ENCODE measurements around the gene CLP1.
"Not testable (repeated sequence)": the region's sequence is repeated elsewhere in the genome, so short reads cannot be mapped to it uniquely, and the experiment has no call there.

Gene CLP1

GRCh38 chr11:57667117-57667735, 9.7 kb downstream of the CLP1 start:
- DNase-seq (ENCODE audit: low read depth): peak; percentile 98

DNA sequence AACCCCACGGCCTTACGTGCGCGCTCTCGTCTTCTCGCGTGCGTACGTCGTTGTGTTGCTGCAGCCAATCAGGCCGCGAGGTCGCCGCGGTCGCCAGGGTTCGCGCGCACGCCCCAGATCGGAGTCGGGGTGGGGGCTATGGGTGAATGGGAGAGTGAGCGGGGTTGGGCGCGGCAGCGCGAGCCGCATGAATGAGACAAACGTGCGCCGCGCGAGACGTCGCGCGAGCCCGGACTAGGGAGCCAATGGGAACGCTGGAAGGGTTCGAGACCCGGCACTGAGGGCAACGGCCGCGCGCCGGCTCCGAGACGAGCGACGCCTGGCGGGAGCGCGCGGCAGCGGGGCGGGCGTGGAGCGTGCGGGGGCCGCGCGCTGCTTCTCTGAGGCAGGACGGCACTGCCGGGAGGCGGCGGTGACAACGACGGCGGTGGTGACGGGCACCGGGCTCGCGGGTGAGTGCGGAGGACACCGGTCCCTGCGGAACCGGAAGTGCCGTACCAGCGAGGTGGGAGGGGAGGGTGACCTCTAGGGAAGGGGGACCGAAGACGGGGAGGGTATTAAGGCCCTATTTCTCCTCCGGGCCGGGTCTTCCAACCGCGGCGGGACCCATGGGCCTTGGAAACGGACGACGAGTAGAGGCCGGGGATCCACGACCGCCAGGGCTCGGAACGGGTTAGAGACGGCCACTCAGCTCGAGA, 10.3 kb downstream of the CLP1 start, which contains the start of gene ZDHHC5:
TSS of gene ZDHHC5 (plus strand) at position 379 of the 698 bp plus-strand sequence. CDS start 4,977 bp downstream, outside the sequence.
- no peak for DNase-seq (ENCODE audit: low read depth)

DNA sequence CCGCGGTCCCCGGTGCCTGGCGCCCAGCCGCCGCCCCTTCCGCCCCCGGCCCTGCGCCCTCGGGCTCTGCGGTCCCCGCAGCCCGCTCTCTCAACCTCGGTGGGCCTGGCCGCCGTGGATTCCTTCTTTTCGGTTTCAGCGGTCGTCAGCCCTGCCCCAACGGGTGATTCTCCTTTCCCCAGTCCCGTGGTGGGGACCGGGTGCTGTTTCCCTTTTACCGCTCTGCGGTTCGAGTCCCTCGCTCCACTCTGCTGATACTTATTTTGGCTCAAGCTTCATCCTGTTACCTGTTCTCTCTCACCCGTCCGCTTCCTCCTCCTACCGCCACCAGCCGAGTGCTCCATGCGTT, 10.8 kb downstream of the CLP1 start:
- no peak for DNase-seq (ENCODE audit: low read depth)

DNA sequence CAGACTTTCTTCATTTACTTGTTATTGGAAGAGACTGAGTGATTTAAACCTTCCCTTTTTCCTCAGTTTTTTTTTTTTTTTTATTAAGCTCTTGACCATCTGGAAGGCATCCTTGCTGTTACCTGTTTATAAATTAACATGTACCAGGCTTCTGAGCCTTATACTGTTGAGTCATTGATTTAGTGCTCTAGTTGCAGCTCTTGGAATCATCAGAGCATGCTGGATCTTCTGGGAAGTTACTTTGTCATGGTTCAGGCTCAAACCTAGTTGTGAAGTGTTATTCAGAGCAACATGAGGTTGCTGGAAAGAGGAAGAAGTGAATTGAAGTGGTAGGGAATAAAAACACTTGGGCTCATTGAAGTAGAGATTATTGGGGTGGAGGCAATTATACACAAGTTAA, 16.7 kb downstream of the CLP1 start:
- DNase-seq (ENCODE audit: low read depth): no peak

GRCh38 chr11:57675176-57675941, 17.8 kb downstream of the CLP1 start:
- no peak for DNase-seq (ENCODE audit: low read depth)

GRCh38 chr11:57679396-57679795, 21.8 kb downstream of the CLP1 start:
- DNase-seq (ENCODE audit: low read depth): no peak

- DNase-seq (ENCODE audit: low read depth): no peak
Measured at GRCh38 chr11:57680552-57680874, 23.0 kb downstream of the CLP1 start.

- no peak for DNase-seq (ENCODE audit: low read depth)
Measured at GRCh38 chr11:57681168-57681567, 23.6 kb downstream of the CLP1 start.

DNA sequence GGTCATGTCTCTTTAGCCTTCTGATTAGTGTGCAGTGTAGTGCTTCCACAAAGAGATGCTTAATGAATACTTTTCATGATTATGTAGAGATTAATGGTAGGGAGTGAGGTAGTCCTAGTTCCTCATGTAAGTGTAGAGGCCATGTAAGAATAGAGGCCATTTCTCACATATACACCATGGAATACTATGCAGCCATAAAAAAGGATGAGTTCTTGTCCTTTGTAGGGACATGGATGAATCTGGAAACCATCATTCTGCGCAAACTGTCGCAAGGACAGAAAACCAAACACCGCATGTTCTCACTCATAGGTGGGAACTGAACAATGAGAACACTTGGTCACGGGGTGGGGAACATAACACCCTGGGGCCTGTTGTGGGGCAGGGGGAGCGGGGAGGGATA, 32.9 kb downstream of the CLP1 start:
- DNase-seq (ENCODE audit: low read depth): not testable (repeated sequence)

DNA sequence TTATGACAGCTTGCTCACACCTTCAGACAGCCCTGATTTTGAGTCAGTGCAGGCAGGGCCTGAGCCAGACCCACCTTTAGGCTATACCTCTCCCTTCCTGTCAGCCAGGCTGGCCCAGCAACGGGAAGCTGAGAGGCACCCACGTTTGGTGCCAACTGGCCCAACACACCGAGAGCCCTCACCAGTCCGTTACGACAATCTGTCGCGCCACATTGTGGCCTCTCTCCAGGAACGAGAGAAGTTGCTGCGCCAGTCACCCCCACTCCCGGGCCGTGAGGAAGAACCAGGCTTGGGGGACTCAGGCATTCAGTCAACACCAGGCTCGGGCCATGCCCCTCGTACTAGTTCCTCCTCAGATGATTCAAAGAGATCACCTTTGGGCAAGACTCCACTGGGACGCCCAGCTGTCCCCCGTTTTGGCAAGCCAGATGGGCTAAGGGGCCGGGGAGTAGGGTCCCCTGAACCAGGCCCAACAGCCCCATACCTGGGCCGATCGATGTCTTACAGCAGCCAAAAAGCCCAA, 41.3 kb downstream of the CLP1 start:
- DNase-seq (ENCODE audit: low read depth): no peak

- no peak for DNase-seq (ENCODE audit: low read depth)
Measured at GRCh38 chr11:57699813-57700212, 42.3 kb downstream of the CLP1 start.

- no peak for DNase-seq (ENCODE audit: low read depth)
Measured at GRCh38 chr11:57700425-57700824, 42.9 kb downstream of the CLP1 start.

DNA sequence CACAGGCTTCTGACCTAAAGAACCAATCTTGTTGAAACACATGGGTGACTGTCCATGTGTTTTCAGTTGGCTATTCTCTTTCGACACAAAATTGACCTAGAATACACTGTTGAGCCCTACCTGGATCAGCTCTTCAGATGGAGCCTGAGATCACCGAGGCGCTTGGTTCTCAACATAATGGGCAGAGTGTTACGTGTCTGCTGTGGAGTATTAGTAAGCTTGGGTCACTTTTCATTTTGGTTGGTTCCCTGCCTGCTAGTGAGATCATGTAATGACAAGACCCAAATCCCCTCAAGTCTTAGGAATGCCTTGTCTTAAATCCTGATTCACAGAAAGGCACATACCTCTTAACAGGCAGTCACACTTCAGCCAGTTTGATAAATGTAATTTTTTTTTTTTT, 45.8 kb downstream of the CLP1 start:
- no peak for DNase-seq (ENCODE audit: low read depth)

- DNase-seq (ENCODE audit: low read depth): no peak
Measured at GRCh38 chr11:57704932-57705331, 47.4 kb downstream of the CLP1 start.

GRCh38 chr11:57705432-57705831, 47.9 kb downstream of the CLP1 start:
- DNase-seq (ENCODE audit: low read depth): not testable (repeated sequence)

DNA sequence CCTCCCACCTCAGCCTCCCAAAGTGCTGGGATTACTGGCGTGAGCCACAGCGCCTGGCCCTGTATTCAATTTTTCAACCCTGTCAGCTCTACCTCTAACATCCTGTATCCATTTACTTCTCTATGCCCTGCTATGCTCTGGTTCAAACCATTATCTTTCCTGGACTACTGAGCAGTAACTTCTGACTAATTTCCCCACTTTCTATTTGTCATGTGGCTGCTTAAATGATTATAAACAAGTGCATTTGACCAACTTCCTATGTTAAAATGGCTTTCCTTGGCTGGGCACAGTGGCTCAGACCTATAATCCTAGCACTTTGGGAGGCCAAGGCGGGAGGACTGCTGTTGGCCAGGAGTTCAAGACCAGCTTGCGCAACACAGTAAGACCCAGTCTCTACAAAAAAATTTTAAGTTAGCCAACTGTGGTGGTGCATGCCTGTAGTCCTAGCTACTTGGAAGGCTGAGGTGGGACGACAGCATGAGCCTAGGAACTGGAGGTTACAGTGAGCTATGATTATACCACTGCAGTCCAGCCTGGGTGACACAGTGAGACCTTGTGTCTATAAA, 52.3 kb downstream of the CLP1 start:
- no peak for DNase-seq (ENCODE audit: low read depth)
